ENCODE measurements around the gene EFCAB5. TPM values are rescaled to one million over a fixed set of nuclear protein-coding genes. Genes with fewer than 3 reads are reported as not detected.

EFCAB5 gene
- total RNA-seq, 2 experiments from 2014 or later, result 0.25 to 0.53 TPM

DNA sequence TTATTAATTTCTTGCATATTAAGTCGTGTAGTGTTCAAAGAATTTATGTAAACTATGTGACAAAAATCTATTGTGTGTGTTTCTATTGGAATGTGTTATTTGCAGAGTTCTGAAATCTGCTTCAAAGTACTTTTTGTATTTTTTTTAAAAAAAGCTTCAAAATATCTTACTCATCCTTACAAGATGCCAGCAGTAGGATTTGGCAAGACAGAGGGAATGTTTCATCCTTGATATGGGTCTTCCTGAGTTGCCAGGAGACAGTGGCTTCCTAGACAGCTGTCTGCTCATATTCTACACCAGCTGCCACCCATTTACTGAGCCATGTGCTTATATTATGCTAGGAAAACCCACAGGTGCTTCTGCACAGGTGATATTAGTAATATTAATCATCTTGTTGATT is 36.4 kb downstream of the EFCAB5 start:
- no peaks in the 10 kb centered on the region for H3K36me3 ChIP-seq (ENCODE audit: insufficient read depth, low read length)
- ChIA-PET POLR2A (no interaction called here), CTCF (no interaction called here)
- no peak overlapping the region for H3K4me3 ChIP-seq (ENCODE audit: low read length)
- no peaks in the 10 kb centered on the region for H3K4me1 ChIP-seq (ENCODE audit: insufficient read depth, low read length)
- Mint-ChIP-seq H3K4me3 (no peak overlapping the region), H3K9me3 (no peaks in the 10 kb centered on the region), H3K27ac (no peak overlapping the region), H3K36me3 (ENCODE audit: low read depth) (no peaks in the 10 kb centered on the region), H3K4me1 (ENCODE audit: low read depth) (no peaks in the 10 kb centered on the region), H3K27me3 (no peaks in the 10 kb centered on the region)
- DNase-seq (no peak), ATAC-seq (ENCODE audit: poor library complexity) (no peak)
- TF ChIP-seq, protein P1, sequence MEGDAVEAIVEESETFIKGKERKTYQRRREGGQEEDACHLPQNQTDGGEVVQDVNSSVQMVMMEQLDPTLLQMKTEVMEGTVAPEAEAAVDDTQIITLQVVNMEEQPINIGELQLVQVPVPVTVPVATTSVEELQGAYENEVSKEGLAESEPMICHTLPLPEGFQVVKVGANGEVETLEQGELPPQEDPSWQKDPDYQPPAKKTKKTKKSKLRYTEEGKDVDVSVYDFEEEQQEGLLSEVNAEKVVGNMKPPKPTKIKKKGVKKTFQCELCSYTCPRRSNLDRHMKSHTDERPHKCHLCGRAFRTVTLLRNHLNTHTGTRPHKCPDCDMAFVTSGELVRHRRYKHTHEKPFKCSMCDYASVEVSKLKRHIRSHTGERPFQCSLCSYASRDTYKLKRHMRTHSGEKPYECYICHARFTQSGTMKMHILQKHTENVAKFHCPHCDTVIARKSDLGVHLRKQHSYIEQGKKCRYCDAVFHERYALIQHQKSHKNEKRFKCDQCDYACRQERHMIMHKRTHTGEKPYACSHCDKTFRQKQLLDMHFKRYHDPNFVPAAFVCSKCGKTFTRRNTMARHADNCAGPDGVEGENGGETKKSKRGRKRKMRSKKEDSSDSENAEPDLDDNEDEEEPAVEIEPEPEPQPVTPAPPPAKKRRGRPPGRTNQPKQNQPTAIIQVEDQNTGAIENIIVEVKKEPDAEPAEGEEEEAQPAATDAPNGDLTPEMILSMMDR (IDR thresholded peaks at IDR 0.05), result no peak
- intact Hi-C loops (cut with DNase I, micrococcal nuclease), result no loop called here
- no peaks in the 10 kb centered on the region for H3K27me3 ChIP-seq (ENCODE audit: control insufficient read depth in 1 of 2, insufficient read depth in 2 of 2, low read length in 2 of 2)
- no peaks in the 10 kb centered on the region for H3K9me3 ChIP-seq (ENCODE audit: control insufficient read depth in 1 of 2, insufficient read depth in 1 of 2, low read length in 2 of 2)
- no peak overlapping the region for H3K27ac ChIP-seq (ENCODE audit: low read depth in 1 of 2, low read length in 2 of 2)

DNA sequence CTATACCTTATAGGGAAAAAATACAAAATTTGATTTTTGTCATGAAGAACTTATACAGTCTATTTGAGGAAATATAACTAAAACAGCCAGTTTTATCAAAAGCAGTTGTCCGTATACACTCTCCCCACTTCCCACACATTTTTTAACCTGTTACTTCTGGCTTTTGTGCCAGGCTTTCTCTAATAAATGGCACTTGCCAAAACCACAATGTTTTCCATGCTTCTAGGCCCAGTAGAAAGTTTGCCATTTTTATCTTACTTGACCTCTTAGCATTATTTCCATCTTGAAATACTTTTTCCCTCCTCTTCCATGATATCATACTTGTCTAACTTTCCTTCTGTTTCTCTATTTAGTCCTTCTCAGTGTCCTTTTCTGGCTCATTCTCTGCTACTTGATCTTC is 38.8 kb downstream of the EFCAB5 start:
- Histone ChIP-seq H3K4me1 (ENCODE audit: insufficient read depth, low read length) (no peaks in the 10 kb centered on the region), H3K27me3 (ENCODE audit: control insufficient read depth in 1 of 2, insufficient read depth in 2 of 2, low read length in 2 of 2) (no peaks in the 10 kb centered on the region), H3K4me3 (ENCODE audit: low read length) (no peak overlapping the region), H3K27ac (ENCODE audit: low read depth in 1 of 2, low read length in 2 of 2) (no peak overlapping the region), H3K9me3 (ENCODE audit: control insufficient read depth in 1 of 2, insufficient read depth in 1 of 2, low read length in 2 of 2) (no peaks in the 10 kb centered on the region), H3K36me3 (ENCODE audit: insufficient read depth, low read length) (no peaks in the 10 kb centered on the region)
- DNase-seq, result no peak
- ChIA-PET CTCF (no interaction called here), POLR2A (no interaction called here)
- Mint-ChIP-seq H3K4me3 (no peak overlapping the region), H3K27ac (no peak overlapping the region), H3K4me1 (ENCODE audit: low read depth) (no peaks in the 10 kb centered on the region), H3K27me3 (no peaks in the 10 kb centered on the region), H3K36me3 (ENCODE audit: low read depth) (no peaks in the 10 kb centered on the region), H3K9me3 (no peaks in the 10 kb centered on the region)
- no peak for ATAC-seq (ENCODE audit: poor library complexity)
- TF ChIP-seq, protein P1 (IDR thresholded peaks at IDR 0.05), result no peak
- intact Hi-C loops (cut with DNase I, micrococcal nuclease), result no loop called here

GRCh38 chr17:29982991-29983653 is 41.7 kb downstream of the EFCAB5 start:
- DNase-seq, result no peak
- Mint-ChIP-seq H3K4me3 (no peak overlapping the region), H3K27me3 (no peaks in the 10 kb centered on the region), H3K27ac (no peak overlapping the region), H3K4me1 (ENCODE audit: low read depth) (no peaks in the 10 kb centered on the region), H3K36me3 (ENCODE audit: low read depth) (no peaks in the 10 kb centered on the region), H3K9me3 (no peaks in the 10 kb centered on the region)
- no peaks in the 10 kb centered on the region for H3K9me3 ChIP-seq (ENCODE audit: control insufficient read depth in 1 of 2, insufficient read depth in 1 of 2, low read length in 2 of 2)
- H3K4me1 ChIP-seq (ENCODE audit: insufficient read depth, low read length), result no peaks in the 10 kb centered on the region
- no peaks in the 10 kb centered on the region for H3K27me3 ChIP-seq (ENCODE audit: control insufficient read depth in 1 of 2, insufficient read depth in 2 of 2, low read length in 2 of 2)
- TF ChIP-seq, protein P1 (IDR thresholded peaks at IDR 0.05), result no peak
- intact Hi-C loops (cut with DNase I, micrococcal nuclease), result no loop called here
- no peak for ATAC-seq (ENCODE audit: poor library complexity)
- H3K4me3 ChIP-seq (ENCODE audit: low read length), result no peak overlapping the region
- CTCF ChIA-PET, result interaction anchor here (0.9 kb wide), 1 partner anchor 18 kb away, joined by 3 read pairs; no protein-coding TSS in a partner anchor
- no peaks in the 10 kb centered on the region for H3K36me3 ChIP-seq (ENCODE audit: insufficient read depth, low read length)
- POLR2A ChIA-PET, result no interaction called here
- H3K27ac ChIP-seq (ENCODE audit: low read depth in 1 of 2, low read length in 2 of 2), result no peak overlapping the region
